HK-2 (cell line): ENCODE data around the gene CTDSPL.
A peak's percentile ranks its signal among the peaks of the same experiment; 100 is the strongest.

Source experiments
- DNase-seq: peaks from one replicate; pipeline ENCODE4 v3.0.0-alpha.2; 2018; ENCODE audit not compliant: unreplicated experiment

Gene CTDSPL

GRCh38 chr3:37891227-37891626, 29.5 kb downstream of the CTDSPL start:
- no peak for DNase-seq

- no peak for DNase-seq
Observed at GRCh38 chr3:37892927-37893600, 31.4 kb downstream of the CTDSPL start.

DNA sequence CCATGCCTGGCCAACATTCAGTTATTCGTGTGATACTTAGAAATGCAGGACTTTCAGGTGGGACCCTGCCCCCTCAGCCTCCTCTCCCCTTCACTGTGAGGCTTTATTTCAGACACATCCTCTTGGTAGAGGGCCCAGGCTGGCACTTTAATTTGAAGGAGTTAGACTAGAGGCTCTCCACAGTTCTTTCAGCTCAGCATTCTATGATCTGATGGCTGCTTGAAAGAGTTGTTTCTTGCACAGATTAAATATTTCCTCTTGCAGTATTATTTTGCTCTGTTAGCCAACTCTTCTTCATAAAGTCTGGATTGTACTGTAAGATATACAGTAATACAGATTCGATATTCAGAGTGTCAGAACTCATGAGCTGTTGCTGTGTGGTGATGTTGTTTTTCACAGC, 35.1 kb downstream of the CTDSPL start:
- no peak for DNase-seq

GRCh38 chr3:37897763-37898162, 36.1 kb downstream of the CTDSPL start:
- no peak for DNase-seq

GRCh38 chr3:37898424-37898823, 36.7 kb downstream of the CTDSPL start:
- no peak for DNase-seq

GRCh38 chr3:37899101-37899707, 37.5 kb downstream of the CTDSPL start:
- no peak for DNase-seq

- DNase-seq, result no peak
Observed at GRCh38 chr3:37899711-37900306, 38.1 kb downstream of the CTDSPL start.

DNA sequence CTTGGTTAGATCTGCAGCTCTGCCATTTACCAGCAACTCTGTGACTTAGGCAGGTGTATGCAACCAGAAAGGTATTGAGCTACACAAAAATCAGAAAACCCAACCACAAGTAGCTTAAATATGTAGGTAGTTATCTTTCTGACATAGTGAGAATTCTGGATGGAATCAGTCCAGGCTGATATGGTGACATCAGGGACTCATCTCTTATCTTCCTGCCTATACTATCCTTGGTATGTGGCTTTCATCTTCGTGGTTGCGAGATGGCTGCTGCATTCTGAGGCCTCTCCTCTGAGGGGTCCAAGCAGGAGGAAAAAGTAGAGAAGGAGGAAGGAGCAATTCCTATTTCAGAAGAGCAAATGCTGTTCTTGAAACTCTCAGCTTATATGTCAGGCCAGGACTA, 40.0 kb downstream of the CTDSPL start:
- no peak for DNase-seq

DNA sequence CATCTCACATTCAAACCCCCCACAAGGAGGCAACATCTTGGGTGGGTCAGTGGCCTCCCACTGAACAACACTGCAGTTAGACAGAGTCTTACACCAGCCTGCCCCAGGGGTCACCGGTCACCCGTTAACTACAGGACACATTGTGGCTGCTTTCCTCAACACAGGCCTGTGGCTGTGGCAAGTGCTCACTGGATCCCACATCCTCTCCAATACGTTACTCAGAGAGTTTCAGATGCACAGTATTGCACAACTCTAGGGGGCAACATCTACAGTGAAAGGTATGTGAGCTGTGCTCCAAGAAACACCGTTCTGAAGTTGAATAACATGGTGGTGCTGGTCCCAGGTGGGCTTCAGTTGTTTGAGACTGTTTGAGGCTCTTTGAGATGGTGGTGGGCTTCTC, 41.0 kb downstream of the CTDSPL start:
- no peak for DNase-seq

GRCh38 chr3:37903320-37903719, 41.6 kb downstream of the CTDSPL start:
- no peak for DNase-seq

GRCh38 chr3:37903734-37904133, 42.1 kb downstream of the CTDSPL start:
- DNase-seq, result no peak

GRCh38 chr3:37904601-37905000, 42.9 kb downstream of the CTDSPL start:
- DNase-seq, result no peak

GRCh38 chr3:37905346-37905745, 43.7 kb downstream of the CTDSPL start:
- DNase-seq, result no peak

DNA sequence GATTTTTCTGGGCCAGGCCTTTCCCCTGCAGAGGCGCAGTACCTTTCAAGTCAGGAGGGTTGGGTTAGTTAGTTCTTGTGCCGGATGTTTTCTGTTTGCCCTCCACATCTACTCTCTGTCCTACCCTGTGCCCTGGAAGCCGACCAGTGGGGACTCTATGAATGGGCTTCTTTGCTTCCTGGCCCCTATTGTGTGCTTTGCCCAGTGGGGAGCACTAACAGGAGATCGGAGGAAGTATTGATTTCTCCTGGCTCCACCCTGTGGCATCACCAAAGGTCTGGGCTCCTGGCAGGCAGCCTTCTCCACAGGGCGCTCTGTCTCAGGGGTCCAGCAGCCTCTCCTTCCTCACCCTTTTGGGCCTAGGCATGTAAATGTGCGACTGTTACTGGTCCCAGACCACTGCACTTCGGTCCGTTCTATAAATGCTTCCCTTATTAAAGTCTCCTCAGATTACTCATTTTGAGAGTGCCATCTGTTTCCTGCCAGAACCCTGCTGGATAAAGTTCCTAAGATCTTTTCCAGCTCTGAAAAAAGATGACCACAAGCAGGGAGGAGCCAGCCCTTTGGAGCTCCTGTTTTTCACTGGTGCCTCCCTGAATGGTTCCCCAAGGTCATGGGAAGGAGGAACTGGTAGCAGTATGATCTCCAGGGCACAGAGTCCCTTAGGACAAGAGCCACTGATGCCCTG, 44.5 kb downstream of the CTDSPL start:
- DNase-seq, result no peak

DNA sequence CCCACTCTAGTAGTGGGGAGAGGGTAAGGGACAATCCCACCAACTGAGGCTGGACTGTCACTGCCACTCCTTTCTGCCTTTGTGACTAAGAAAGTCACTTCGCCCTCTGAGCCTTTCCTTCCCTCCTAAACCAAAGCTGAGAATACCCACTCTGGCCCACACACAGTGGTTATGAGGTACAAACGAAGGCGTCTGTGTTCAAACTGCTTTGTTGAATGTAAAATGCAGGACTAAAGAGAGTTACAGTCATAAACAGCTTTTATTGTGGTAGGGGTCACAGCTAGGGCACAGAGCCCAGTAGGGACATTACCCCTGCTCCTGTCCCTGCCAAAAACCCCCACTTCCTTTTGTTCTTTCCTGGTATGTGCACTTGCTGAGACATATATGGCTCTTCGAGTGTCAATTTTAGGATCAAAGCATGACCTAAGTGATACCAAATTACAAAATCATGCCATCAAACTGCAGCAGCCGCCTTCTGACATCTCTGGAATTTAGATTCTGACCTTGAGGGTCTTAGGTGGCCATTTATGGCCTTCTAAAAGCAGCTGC, 45.1 kb downstream of the CTDSPL start:
- no peak for DNase-seq

- no peak for DNase-seq
Observed at GRCh38 chr3:37907371-37907770, 45.7 kb downstream of the CTDSPL start.

- no peak for DNase-seq
Observed at GRCh38 chr3:37907906-37908305, 46.2 kb downstream of the CTDSPL start.

GRCh38 chr3:37909067-37909911, 47.6 kb downstream of the CTDSPL start:
- peak; percentile 13 for DNase-seq

DNA sequence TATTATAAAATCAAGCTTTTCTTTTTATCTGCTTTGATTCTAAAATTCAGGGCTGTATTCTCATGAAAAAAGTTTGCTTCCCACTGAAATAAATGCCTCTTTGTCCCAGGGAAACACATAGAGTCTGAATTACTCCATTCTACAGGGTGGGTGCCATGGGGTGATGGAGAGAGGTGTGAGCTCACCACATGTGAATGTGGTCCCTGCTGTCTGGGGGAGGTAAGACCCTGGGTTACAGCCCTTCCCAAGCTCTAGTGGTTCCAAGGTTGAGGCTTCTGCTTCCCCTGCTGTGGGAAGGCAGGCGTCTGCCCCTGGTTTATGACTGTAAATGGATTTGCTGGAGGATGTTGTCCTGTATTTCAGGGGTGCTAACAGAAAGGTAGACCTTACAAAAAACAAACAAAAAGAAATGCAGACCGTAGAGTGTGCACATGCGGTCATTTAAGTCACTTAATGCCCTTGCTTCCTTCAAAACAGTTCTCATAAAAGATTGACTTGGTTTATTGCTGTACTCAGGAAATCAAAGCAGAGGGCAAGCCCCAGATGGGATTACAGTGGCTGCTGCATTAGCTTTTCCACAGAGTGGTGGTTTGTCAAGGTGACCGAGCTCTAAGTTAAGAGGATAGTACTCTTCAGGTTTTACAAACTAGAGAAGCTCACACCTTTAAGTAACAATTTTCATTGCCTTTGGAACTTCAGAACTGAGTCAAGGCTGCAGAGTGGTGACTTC, 49.2 kb downstream of the CTDSPL start:
- no peak for DNase-seq

- no peak for DNase-seq
Observed at GRCh38 chr3:37912052-37912733, 50.5 kb downstream of the CTDSPL start.
